Liver (tissue), 9 donors: ENCODE results near the gene KLF13. TPM values are rescaled to one million over a fixed set of nuclear protein-coding genes. Genes with fewer than 3 reads are reported as not detected.
A peak's percentile ranks its signal among the peaks of the same experiment; 100 is the strongest.

Experiments used
- DNase-seq: peaks from one replicate; pipeline ENCODE4 v3.0.0-alpha.2; 2017; ENCODE audit warnings: low spot score
- H3K27ac ChIP-seq, 2 donors: one replicate each; pipeline ENCODE4 v1.7.0; 2013; ENCODE audit warnings: inconsistent platforms in 2 of 2, low read length in 2 of 2, control low read depth in 1 of 2, low read depth in 1 of 2, mild to moderate bottlenecking in 1 of 2
- H3K27me3 ChIP-seq, 4 donors: one replicate each; pipeline versions ENCODE4 v1.6.1 to v1.7.0; 2013; ENCODE audit warnings: low read length in 3 of 4, inconsistent platforms in 1 of 4, mild to moderate bottlenecking in 1 of 4, moderate library complexity in 1 of 4; ENCODE audit not compliant: control insufficient read depth in 4 of 4, insufficient read depth in 4 of 4
- H3K36me3 ChIP-seq, 4 donors: one replicate each; pipeline versions ENCODE4 v1.6.1 to v1.7.0; 2013; ENCODE audit warnings: low read length in 3 of 4, mild to moderate bottlenecking in 3 of 4, low read depth in 1 of 4, moderate library complexity in 1 of 4; ENCODE audit not compliant: control insufficient read depth in 4 of 4, insufficient read depth in 3 of 4
- H3K4me1 ChIP-seq, 4 donors: one replicate each; pipeline versions ENCODE4 v1.6.1 to v1.7.0; 2013; ENCODE audit warnings: low read length in 3 of 4, mild to moderate bottlenecking in 3 of 4, moderate library complexity in 1 of 4; ENCODE audit not compliant: control insufficient read depth in 4 of 4, insufficient read depth in 4 of 4
- H3K4me3 ChIP-seq, 3 donors: one replicate each; pipeline versions ENCODE4 v1.6.1 to v1.7.0; 2013; ENCODE audit warnings: low read length in 3 of 3, control low read depth in 1 of 3, low read depth in 1 of 3, mild to moderate bottlenecking in 1 of 3
- H3K9ac ChIP-seq, 2 donors: one replicate each; pipeline ENCODE4 v1.7.0; 2013; ENCODE audit warnings: low read length in 2 of 2, mild to moderate bottlenecking in 2 of 2, moderate library complexity in 2 of 2, control low read depth in 1 of 2, low read depth in 1 of 2
- H3K9me3 ChIP-seq, 4 donors: one replicate each; pipeline versions ENCODE4 v1.6.1 to v1.7.0; 2013; ENCODE audit warnings: low read length in 3 of 4; ENCODE audit not compliant: control insufficient read depth in 4 of 4
- CTCF ChIP-seq: fragments of 150-350 bp; IDR thresholded peaks from 2 replicates; pipeline ENCODE4 v1.5.1; 2017; ENCODE audit warnings: improper control_type of control experiment, low read depth, low read length; ENCODE audit not compliant: missing input control
- FOXA1 ChIP-seq: IDR thresholded peaks from 2 replicates; pipeline ENCODE4 v1.6.1; 2016; ENCODE audit warnings: antibody characterized with exemption
- FOXA2 ChIP-seq: IDR thresholded peaks from 2 replicates; pipeline ENCODE4 v1.6.1; 2016; ENCODE audit warnings: antibody characterized with exemption
- HNF4A ChIP-seq, 2 donors: conservative IDR thresholded peaks; 2 replicates each; pipeline ENCODE4 v1.6.1; 2016; ENCODE audit warnings: antibody characterized with exemption in 2 of 2, mild to moderate bottlenecking in 2 of 2
- HNF4G ChIP-seq: IDR thresholded peaks from 2 replicates; pipeline ENCODE4 v1.6.1; 2016; ENCODE audit warnings: antibody characterized with exemption
- JUND ChIP-seq, 2 donors: IDR thresholded peaks; 2 replicates each; pipeline ENCODE4 v1.6.1; 2016; ENCODE audit warnings: antibody characterized with exemption in 2 of 2
- MAX ChIP-seq: IDR thresholded peaks from 2 replicates; pipeline ENCODE4 v1.6.1; 2016; ENCODE audit warnings: antibody characterized with exemption
- NR2F2 ChIP-seq: IDR thresholded peaks from 2 replicates; pipeline ENCODE4 v1.6.1; 2016; ENCODE audit warnings: antibody characterized with exemption
- RAD21 ChIP-seq, 2 donors: IDR thresholded peaks; 2 replicates each; pipeline ENCODE4 v1.6.1; 2016; ENCODE audit warnings: antibody characterized with exemption in 2 of 2, mild to moderate bottlenecking in 2 of 2
- REST ChIP-seq: IDR thresholded peaks from 2 replicates; pipeline ENCODE4 v1.6.1; 2016; ENCODE audit warnings: antibody characterized with exemption, mild to moderate bottlenecking
- RXRA ChIP-seq, 2 donors: IDR thresholded peaks; 2 replicates each; pipeline ENCODE4 v1.6.1; 2017 to 2018; ENCODE audit warnings: antibody characterized with exemption in 2 of 2, mild to moderate bottlenecking in 1 of 2
- SP1 ChIP-seq: IDR thresholded peaks from 2 replicates; pipeline ENCODE4 v1.6.1; 2018; ENCODE audit warnings: antibody characterized with exemption, mild to moderate bottlenecking
- TAF1 ChIP-seq: conservative IDR thresholded peaks from 2 replicates; pipeline ENCODE4 v1.6.1; 2016; ENCODE audit warnings: antibody characterized with exemption, mild to moderate bottlenecking
- ZBTB33 ChIP-seq: IDR thresholded peaks from 2 replicates; pipeline ENCODE4 v1.6.1; 2016; ENCODE audit warnings: antibody characterized with exemption
- WGBS: extraction: QIAGEN DNeasy Blood & Tissue Kit; methylation state at CpG from one replicate; pipeline ENCODE4 v1.1.7; 2013; 5-methylcytosine and 5-hydroxymethylcytosine counted together
- polyA plus RNA-seq, 2 donors: library from polyadenylated mRNA; stranded (reverse) in 1 of 2; unstranded in 1 of 2; fragments of 200-250 nt in 1 of 2; fragments of >200 nt in 1 of 2; fragmentation: Nextera tagmentation in 1 of 2; extraction: Ambion mirVana in 1 of 2; gene quantifications; one replicate each; pipeline versions ENCODE4 v1.2.1 to v1.2.3, GENCODE V29; 2013 to 2015
- total RNA-seq, 2 donors: library from RNA; depleted of rRNA; stranded (reverse); fragments of >200 nt; gene quantifications; one replicate each; pipeline ENCODE4 v1.2.3, GENCODE V29; 2014
- donor health status: healthy.
- donor health status: healthy.
- donor health status: healthy.
- donor health status: healthy.
- donor health status: healthy.

KLF13 gene
- total and polyA plus RNA-seq, 4 donors: 17.4 to 77.1 (median 57.5) TPM

- no peak overlapping the region for H3K4me3 ChIP-seq
- no peaks in the 10 kb centered on the region for H3K27me3 ChIP-seq
- H3K27ac ChIP-seq: no peak overlapping the region
- TF ChIP-seq HNF4G (no peak), RXRA (IDR thresholded peaks at IDR 0.05) (no peak), JUND (IDR thresholded peaks at IDR 0.05) (no peak), FOXA2 (no peak)
- H3K9ac ChIP-seq: no peak overlapping the region
- peaks cover 0 to 5% (median 1%) of the 10 kb centered on the region in 4 donors for H3K9me3 ChIP-seq
- 85% methylated on average over 3 of the region's 3 CpGs for WGBS
- H3K4me1 ChIP-seq: peaks cover 1 to 18% (median 8%) of the 10 kb centered on the region in 4 donors
- DNase-seq: no peak
- no peaks in the 10 kb centered on the region for H3K36me3 ChIP-seq
These were observed 9.6 kb upstream of the KLF13 start for GRCh38 chr15:31317017-31317416.

- Histone ChIP-seq H3K9me3 (peaks cover 0 to 5% (median 1%) of the 10 kb centered on the region in 4 donors), H3K27ac (no peak overlapping the region), H3K4me1 (peaks cover 1 to 18% (median 8%) of the 10 kb centered on the region in 4 donors), H3K36me3 (no peaks in the 10 kb centered on the region), H3K4me3 (no peak overlapping the region), H3K27me3 (no peaks in the 10 kb centered on the region), H3K9ac (no peak overlapping the region)
- no peak for DNase-seq
- WGBS: 38% methylated on average over 21 of the region's 21 CpGs
- TF ChIP-seq RXRA (IDR thresholded peaks at IDR 0.05) (peak; percentile 29 to 79), CTCF (no peak), SP1 (peak; percentile 5), RAD21 (IDR thresholded peaks at IDR 0.05) (peak in 1 of 2 donors; percentile 5), FOXA1 (no peak), HNF4G (no peak), HNF4A (conservative IDR thresholded peaks at IDR 0.05) (peak; percentile 55 to 66), ZBTB33 (no peak)
These were observed 9.0 kb upstream of the KLF13 start for GRCh38 chr15:31317421-31318327.

- H3K27me3 ChIP-seq: no peaks in the 10 kb centered on the region
- TF ChIP-seq SP1: no peak
- TF ChIP-seq MAX: no peak
- no peak for TF ChIP-seq HNF4A (conservative IDR thresholded peaks at IDR 0.05)
- TF ChIP-seq ZBTB33: no peak
- no peak for TF ChIP-seq REST
- TF ChIP-seq NR2F2: no peak
- no peak for TF ChIP-seq TAF1
- no peak for TF ChIP-seq CTCF
These were observed 8.2 kb upstream of the KLF13 start for GRCh38 chr15:31318429-31318828.

More at GRCh38 chr15:31318429-31318828, 8.2 kb upstream of the KLF13 start:
- peaks cover 0 to 4% (median 1%) of the 10 kb centered on the region in 4 donors for H3K9me3 ChIP-seq
- H3K4me1 ChIP-seq: peaks cover 1 to 18% (median 8%) of the 10 kb centered on the region in 4 donors
- H3K36me3 ChIP-seq: no peaks in the 10 kb centered on the region
- no peak overlapping the region for H3K9ac ChIP-seq
- H3K4me3 ChIP-seq: no peak overlapping the region
- 97% methylated on average over 4 of the region's 4 CpGs for WGBS
- DNase-seq: no peak
- no peak overlapping the region for H3K27ac ChIP-seq
